Measurements from ENCODE around the gene ARL17B.
A peak's percentile ranks its signal among the peaks of the same experiment; 100 is the strongest.
"Not testable (repeated sequence)": the region's sequence is repeated elsewhere in the genome, so short reads cannot be mapped to it uniquely, and the experiment has no call there.

The ARL17B gene

DNA sequence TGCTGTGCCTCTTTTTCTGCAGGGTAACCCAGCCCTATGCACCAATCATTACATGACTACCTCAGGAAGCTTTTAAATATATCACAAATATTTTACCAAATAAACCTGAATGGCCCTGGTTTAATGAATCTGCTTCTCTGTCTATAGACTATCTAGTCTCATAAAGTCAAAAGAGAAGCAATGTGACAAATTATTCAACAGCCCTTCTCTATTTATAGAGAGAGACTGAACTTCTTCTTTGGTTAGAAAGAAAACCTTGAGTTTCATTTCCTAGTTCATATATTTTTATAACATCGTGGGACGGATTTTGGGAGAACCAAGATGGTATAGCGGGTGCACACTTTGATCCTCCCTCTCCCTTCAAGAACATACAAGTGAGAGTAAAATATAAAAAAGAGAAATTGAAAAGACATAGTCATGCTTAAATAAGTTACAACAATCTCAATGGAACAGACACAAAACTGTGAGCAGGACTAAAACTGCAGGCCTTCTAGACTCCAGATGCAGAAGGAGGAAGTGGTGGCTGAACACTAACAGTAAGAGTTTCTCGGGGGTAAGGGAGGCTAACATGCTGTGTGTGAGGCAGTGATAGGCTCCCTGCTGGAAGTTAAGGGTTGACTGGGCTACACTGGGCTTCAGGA lies 70.5 kb downstream of the ARL17B start:
- peak in 3 of 56 donors; percentile 9 to 44 (median 26) for DNase-seq

DNA sequence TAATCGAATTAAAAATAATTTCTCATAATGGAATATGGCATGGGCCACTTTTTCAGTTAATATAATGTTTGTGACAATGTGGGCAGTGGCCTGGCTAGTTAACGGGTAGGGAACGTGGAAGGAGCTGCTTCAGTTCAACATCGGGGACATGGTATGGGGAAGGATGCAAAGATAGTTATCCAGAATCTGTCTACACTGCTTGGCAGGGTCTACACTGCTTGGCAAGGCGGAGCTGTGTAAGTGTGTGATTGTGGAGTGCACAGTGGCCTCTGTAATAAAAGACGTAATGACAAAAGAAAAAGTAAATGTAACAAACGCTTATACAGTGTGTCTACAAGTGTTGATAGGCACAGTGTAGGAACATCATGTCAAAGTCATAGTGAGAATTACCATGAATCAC lies 74.0 kb downstream of the ARL17B start:
- DNase-seq = not testable (repeated sequence)

DNA sequence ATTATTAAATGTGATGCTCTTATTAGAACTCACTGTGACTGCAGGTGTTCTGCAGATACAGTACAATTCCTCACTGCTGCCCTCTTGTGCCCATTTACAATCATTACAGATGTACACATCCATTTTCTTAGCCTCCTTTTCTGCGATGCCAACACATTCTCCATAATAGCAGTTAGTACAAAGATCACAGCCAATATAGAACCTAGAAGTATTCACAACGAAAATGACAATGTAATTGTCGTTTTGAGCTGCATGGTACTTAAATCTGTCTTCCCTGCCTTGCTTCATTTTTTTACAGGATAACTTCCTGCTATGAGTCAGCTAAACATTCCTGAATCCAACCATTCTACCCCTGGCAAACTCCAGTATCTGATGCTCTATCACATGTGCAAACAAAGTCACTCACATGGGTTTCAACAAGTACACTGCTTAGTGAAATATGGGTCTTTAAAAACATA lies 74.8 kb downstream of the ARL17B start:
- DNase-seq = peak in 28 of 56 donors; percentile 5 to 95 (median 26)

DNA sequence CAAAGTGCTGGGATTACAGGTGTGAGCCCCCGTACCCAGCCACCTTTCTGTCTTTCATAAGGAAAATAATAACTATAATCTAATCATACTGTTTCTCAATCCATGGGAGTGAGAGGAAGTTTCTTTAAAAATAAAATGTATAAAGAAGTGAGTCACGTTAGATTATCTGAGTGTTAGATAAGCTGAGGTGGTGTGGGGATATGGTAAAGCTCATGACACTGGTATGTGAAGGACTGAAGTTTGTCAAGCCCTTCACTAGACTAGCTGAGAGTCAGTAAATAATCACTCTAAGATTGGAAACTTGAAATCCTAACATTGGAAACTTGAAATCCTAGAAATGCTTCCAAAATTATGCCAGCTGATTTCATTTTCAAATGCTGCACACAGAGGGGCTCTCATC lies 76.1 kb downstream of the ARL17B start:
- DNase-seq = not testable (repeated sequence)

DNA sequence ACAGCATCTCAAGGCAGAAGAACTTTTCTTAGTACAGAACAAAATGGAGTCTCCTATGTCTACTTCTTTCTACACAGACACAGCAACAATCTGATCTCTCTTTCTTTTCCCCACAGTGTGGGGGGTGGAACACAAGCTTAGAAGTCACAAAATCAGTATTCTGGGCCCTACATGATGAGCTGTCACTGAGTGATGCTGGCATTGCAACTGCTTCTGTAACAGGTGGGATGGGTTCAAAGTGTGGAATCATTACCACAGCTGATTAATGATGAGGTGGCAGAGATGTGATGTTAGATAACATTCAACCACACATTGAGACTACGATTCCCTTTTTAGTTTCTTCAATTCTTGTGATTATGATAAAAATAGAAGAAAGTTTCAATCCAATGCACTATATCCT lies 77.1 kb downstream of the ARL17B start:
- not testable (repeated sequence) for DNase-seq

DNA sequence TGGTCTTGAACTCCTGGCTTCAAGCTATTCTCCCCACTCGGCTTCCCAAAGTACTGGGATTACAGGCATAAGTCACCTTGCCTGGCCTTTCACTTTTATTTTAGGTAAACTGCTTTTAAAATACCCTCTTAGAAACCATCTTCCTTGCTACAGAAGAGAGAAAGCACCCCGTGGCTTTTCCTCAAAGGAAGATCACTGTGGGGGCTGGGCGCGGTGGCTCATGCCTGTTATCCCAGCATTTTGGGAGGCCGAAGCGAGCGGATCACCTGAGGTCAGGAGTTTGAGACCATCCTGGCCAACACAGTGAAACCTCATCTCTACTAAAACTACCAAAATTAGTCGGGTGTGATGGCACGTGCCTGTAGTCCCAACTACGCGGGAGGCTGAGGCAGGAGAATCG lies 78.9 kb downstream of the ARL17B start:
- not testable (repeated sequence) for DNase-seq

DNA sequence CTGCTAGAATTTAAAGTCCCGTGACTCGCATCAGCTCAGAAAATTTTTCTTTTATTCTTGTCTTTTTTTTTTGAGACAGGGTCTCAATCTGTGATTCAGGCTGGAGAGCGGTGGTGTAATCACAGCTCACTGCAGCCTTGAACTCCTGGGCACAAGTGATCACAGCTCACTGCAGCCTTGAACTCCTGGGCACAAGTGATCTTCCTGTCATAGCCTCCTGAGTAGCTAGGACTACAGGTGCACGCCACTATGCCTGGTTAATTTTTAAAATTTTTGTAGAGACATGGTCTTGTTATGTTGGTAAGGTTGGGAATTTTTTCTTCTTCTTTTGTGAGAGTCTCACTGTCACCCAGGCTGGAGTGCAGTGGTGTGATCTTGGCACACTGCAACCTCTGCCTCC lies 80.2 kb downstream of the ARL17B start:
- not testable (repeated sequence) for DNase-seq

DNA sequence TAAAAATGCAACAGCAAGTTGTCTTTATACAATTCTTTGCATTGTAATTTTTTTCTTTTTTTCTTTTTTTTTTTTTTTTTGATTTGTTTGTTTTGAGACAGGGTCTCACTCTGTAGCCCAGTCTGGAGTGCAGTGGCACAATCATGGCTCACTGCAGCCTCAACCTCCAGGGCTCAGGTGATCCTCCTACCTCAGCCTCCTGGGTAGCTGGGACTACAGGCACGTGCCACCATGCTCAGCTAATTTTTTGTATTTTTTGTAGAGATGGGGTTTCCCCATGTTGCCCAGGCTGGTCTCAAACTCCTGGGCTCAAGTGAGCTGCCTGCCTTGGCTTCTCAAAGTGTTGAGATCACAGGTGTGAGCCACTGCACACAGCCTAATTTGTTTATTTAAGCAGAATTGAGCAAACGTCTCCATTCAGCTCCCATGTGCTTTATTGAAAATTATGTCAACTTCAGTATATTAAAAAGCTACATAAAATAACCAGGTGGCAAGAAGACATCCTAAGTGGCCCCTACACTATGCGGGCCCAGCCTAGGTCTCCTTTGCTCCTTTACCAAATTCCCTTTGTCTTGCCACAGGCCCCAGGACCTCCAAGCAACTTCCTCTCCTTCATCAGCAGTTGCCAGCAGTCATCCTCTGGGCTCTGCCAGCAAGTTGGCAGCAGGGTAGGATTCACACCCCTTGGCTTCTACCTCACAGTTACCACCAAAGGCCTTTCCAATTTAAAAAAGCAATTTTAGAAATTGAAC lies 84.7 kb downstream of the ARL17B start:
- peak in 2 of 56 donors; percentile 21 to 34 for DNase-seq

DNA sequence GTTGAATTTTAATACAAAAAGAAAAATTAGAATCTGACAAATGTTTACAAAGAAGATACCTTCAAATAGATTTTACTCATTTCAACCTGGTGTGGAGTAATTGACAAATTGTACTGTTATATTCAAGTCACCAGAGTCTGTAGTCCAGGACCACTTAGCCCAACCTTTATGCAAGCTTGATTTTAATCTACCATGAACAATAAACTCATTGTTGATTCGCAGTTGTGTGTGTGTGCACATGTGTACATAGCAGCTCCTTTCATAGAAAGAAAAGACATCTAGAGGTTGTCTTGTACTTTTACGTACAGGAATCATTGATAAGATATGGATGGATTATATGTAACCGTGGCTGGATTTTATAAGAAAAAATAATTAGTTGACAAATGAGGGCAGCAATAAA lies 87.3 kb downstream of the ARL17B start:
- no peak for DNase-seq

DNA sequence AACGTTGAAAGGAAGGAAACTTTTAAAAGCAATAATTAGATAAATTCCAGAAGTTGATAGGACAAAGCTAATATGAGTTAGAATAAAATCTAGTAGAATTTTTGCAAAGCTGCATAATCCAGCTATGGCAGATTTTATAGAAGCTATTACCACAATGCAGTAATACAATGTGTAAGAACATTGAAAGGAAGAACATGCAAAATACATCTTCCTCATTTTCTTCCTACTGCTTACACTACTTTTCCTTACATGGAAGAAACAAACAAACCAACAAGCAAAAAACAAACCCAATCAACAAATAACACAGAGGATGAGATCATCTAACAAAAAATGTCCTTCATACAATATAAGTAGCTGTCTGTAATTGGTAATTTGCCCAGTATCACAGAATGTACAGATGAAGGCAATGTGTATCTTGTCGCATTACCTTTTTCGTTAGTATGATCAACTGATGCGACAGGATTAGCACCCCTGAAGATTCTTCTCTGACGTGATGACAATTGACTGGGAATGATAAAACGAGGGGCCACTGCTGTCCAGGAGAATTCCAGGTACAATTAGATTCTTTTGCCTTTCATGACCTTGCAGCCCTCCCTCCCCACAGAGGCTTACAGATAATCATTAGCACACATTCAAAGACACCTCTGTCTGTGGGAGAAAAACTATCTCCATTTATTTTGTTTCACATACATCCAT lies 87.9 kb downstream of the ARL17B start:
- no peak for DNase-seq

DNA sequence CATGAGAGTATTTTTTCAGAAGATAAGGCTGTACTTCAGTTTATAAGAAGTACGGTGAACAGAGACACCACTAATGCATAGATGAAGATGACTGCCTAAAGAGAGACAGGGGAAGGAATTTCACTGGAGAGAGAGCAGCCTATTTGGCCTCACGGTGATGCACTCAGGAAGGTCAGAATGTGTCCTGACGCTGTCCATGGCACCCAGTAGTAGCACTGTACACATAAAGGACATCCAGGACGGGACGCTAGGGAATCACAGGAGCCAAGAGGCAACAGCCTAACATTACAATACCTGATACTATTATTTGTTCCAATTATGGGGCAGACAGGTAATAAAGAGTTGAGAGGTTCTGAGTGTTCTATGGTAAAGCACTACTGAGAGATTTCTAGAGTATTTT lies 91.5 kb downstream of the ARL17B start:
- no peak for DNase-seq

DNA sequence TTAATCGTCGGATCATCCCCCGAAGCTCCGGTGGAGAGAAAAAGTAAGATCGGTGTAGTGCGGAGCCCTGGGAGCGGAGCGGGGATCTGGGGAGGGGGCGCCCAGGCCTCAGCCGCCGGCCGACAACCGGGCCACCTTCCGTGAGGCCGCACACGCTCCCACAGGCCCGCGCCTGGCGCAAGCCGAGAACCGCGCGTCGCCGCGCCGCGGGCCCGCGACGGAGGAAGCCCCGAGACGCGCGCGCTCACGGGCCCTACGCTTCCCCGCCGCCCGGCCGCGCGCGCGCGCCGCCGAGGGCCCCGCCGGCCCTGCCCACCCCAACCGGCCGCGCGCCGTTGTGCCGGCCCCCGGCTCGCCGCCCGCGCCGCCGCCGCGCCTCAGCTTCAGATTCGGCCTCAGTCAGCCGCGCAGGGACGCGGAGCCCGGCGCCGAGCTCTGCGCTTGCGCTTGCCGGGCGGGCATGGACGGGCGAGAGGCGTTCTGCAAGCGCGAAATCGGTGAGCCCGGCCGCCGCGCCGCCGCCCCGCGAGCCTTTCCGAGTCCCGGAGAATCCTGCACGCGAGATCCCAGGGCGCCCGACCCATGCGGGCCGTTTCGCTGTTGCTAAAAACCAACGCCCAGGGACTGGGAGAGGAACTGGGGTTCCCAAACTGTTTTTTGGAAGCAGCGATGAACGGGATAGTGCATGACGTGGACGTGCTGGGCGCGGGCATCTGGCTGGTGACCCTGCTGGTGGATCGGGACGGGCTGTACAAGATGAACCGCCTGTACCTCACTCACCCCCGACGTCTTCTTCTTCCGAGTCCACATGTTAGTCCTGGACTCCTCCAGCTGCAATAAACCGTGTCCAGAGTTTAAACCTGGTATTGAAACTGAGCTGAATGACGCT lies 94.7 kb downstream of the ARL17B start:
- peak in 52 of 56 donors; percentile 38 to 92 (median 76) for DNase-seq

DNA sequence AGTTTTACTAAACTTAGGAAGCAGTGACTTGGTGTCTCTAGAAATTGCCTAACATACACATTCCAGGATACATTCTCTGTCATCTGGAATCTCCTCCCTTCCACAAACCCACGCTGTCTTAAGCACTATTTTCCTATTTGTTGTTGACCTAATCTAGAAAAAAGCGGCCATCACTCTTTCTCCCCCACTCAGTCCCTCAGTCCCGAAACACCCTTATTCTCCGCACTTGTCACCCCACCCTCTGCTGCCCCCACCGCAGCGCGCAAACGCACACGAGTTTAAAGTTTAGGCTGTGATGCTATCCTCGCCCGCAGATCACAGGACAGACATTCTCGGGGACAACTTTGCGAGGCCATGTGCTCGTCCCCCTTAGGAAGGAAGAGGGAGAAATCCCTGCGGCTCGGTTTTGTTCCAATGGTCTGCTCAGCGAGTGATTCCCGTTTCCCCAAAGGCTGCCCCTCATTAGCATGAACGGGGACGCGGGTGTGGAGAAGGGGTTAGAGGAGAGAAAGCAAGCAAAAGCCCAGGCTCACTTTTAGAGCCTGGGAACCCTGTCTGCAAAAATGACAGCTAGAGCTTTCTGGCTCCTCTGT lies 95.4 kb downstream of the ARL17B start:
- peak in 16 of 56 donors; percentile 11 to 72 (median 54) for DNase-seq

DNA sequence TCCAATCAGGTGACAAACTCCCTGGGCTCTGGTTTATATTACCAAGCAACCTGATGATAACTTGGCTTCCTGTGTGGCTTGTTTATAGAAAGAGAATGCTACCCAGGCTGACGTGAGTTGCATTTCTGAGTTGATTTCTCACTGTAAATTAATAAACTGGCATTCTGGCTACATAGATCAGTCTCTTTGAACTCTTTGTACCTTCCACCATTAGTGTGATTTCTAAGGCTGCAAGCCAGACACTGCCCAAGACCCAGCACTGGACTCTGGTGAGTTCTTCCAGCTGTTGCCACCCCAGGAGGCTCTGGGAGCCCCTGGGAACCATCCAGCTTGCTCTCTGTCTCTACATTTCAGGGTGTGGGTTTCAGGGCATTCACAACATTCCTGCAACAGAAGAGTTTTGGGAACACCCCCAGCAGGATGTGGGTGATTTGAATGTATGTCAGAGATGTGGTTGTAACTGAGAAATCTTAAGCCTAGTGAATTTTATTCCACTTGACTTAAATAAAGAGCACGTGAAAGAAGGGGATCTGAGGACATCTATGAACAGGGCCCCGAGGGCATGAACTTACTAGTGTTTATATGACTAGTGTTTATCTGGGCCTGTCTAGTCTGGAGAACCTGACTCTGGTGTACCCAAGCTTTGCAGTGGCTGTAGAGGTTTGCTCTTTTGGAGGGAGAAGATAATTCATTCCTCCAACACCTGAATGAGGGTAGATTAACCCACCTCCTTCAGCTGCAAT lies 96.9 kb downstream of the ARL17B start:
- no peak for DNase-seq

DNA sequence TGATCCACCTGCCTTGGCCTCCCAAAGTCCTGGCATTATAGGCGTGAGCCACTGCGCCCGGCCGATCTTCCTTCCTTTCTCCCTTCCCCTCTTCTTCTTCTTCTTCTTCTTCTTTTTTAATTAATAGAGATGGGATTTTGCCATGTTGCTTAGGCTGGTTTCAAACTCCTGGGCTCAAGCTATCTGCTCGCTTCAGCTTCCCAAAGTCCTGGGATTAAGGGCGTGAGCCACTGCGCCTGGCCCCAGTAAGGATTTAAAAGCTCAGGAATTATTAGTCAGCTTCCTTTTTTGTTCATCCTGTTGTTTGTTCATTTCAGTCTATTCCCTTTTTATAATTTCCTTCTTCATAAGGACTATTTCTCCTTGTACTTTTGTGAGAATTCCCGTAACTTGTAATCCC lies 99.3 kb downstream of the ARL17B start:
- no peak for DNase-seq

DNA sequence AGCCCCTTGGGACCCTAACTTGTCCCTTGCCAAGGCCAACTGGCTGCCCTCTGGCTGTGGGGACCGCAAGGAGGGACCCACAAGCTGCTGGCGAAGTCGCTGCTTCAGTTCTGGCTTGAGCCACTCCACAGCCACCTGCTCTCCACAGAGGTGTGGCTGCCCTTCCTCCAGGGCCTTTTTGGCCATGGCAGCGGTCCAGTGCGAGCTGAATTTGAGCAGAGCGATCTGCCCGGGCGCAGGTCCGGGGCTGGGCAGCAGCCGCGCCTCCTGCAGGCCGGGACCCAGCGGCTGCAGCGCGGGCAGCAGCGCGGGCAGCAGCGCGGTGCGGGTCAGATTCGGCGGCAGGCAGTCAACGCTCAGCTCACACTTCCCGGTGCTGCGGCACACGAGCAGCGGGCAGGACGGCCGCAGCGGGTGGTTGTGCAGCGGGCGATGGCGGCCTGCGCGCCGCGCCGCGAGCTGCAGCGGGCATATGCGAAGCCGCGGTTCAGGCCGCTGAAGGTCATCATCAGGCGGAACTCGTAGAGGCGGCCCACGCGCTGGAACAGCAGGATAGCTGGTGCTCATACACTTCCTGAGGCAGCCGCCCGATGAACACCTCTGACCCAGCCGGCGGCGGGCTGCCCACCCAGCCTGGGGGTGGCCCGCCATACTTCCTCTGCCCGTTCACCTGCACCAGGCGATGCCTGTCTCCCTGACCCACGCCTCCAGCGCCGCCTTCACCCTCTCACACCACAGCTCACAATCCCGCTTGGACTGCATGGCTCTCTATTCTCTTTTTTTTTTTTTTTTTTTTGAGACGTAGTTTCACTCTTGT lies 101.5 kb downstream of the ARL17B start:
- DNase-seq = peak in 2 of 56 donors; percentile 9 to 41

DNA sequence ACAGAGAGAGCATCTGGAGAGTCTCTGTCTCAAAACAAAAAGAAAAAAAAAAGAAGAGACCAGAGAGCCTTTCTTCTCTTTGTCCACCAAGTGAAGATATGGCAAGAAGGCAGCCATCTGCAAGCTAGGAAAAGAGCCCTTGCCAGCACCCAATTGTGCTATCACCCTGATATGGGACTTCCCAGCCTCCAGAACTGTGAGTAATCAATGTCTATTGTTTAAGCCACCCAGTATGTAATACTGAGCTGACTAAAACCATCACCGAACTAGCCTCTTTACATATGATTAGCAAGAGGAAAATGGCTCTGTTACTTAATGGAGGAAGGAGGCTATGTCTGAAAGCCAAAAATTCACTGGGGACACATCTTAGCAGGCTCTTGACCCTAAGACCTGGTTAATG lies 105.2 kb downstream of the ARL17B start:
- DNase-seq = not testable (repeated sequence)

DNA sequence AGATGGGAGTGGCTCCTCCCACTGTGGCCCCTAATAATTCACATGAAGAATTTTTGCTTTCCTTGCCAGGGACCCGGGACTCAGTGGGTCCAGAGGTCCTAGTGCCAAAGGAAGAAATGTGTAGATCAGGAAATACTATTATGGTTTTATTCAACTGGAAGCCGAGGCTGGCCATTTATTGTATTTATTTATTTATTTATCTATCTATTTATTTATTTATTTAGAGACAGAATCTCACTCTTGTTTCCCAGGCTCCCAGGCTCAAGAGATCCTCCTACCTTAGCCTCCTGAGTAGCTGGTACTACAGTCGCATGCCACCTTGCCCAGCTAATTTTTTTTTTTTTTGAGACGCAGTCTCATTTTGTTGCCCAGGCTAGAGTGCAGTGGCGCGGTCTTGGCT lies 107.4 kb downstream of the ARL17B start:
- not testable (repeated sequence) for DNase-seq

DNA sequence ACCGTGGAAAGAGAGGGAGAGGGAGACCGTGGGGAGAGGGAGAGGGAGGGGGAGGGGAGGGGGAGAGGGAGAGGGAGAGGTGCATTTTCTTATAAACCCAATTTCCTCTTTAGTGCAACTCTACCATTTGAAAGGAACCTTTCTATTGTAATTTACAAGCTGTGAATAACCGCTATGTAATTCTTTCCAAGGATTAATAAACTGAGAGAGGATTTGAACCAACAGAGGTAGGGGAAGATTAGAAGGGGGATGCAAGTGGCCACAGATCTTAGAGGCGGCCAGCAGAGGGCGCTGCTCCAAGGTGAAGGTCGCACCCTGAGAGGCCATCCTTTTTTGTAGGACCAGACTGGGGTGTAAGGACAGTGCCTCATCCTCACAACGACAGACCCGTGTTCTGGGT lies 107.8 kb downstream of the ARL17B start:
- DNase-seq = peak in 21 of 56 donors; percentile 1 to 60 (median 39)
